Endothelial cell of umbilical vein (primary cell): ENCODE measurements around the gene PLOD2. TPM values are rescaled to one million over a fixed set of nuclear protein-coding genes. Genes with fewer than 3 reads are reported as not detected.

Source experiments
- BruUV-seq: library from RNA; stranded (reverse); fragments of 400-500 nt; replicated peaks from 2 replicates; lab custom pipeline; 2021; lab: Mats Ljungman, UMichigan
- CTCF ChIA-PET: fragments of 300-600, 350-600 bp; sonication (Branson Sonifier 250); formaldehyde crosslinking; loops from one replicate; lab custom pipeline; 2021; ENCODE audit warnings: antibody characterized with exemption, inconsistent platforms; lab: Charles Lee
- POLR2A ChIA-PET: fragments of 300-600, 350-600 bp; sonication (Branson Sonifier 250); formaldehyde crosslinking; loops from one replicate; lab custom pipeline; 2021; ENCODE audit warnings: antibody characterized with exemption, inconsistent platforms; lab: Charles Lee
- DNase-seq: peaks from one replicate; pipeline ENCODE4 v3.0.0-alpha.2; 2011; ENCODE audit warnings: low read depth, low spot score
- FAIRE-seq: peaks from 2 replicates; lab custom pipeline; 2011; peaks lifted over from hg19 to GRCh38; lab: Jason Lieb, UNC
- H2AFZ ChIP-seq: 2 replicates; pipeline ENCODE4 v1.6.0; 2012; ENCODE audit warnings: low read depth, low read length, control low read depth, inconsistent platforms
- H3K27ac ChIP-seq: 2 replicates; pipeline ENCODE4 v1.5.1; 2011; ENCODE audit warnings: low read depth, mild to moderate bottlenecking, control low read depth, low read length, moderate library complexity; ENCODE audit not compliant: insufficient read depth
- H3K27me3 ChIP-seq, 2 experiments: 2 replicates each; pipeline versions ENCODE4 v1.6.0 to v1.6.1; 2011; ENCODE audit warnings: low read length in 2 of 2, mixed read lengths in 1 of 2; ENCODE audit not compliant: control insufficient read depth in 2 of 2, insufficient read depth in 2 of 2
- H3K36me3 ChIP-seq, 2 experiments: 2 replicates in 1 of 2; 3 replicates in 1 of 2; pipeline ENCODE4 v1.5.1; 2011; ENCODE audit warnings: low read length in 2 of 2, mild to moderate bottlenecking in 1 of 2, moderate library complexity in 1 of 2; ENCODE audit not compliant: control insufficient read depth in 2 of 2, insufficient read depth in 2 of 2; ENCODE audit errors: extremely low read depth in 1 of 2
- H3K4me1 ChIP-seq: 3 replicates; pipeline ENCODE4 v1.5.1; 2011; ENCODE audit warnings: mild to moderate bottlenecking, low read length; ENCODE audit not compliant: control insufficient read depth, insufficient read depth; ENCODE audit errors: extremely low read depth
- H3K4me2 ChIP-seq: 2 replicates; pipeline ENCODE4 v1.6.1; 2011; ENCODE audit warnings: low read length, control low read depth, mixed read lengths; ENCODE audit not compliant: insufficient read depth
- H3K4me3 ChIP-seq, 3 experiments: fragments of 200-600 bp in 1 of 3; sonication (generic), shearing (Covaris generic) in 1 of 3; replicated peaks in 1 of 3; 2 replicates each; pipeline ENCODE4 v1.5.1; 2011 to 2016; ENCODE audit warnings: control low read depth in 3 of 3, low read length in 3 of 3, mild to moderate bottlenecking in 2 of 3, inconsistent platforms in 1 of 3, low read depth in 1 of 3, moderate library complexity in 1 of 3; ENCODE audit not compliant: insufficient read depth in 1 of 3
- H3K79me2 ChIP-seq: 2 replicates; pipeline ENCODE4 v1.6.0; 2012; ENCODE audit warnings: low read length, inconsistent platforms; ENCODE audit not compliant: control insufficient read depth, insufficient read depth
- H3K9ac ChIP-seq: replicated peaks from 2 replicates; pipeline ENCODE3; 2011; ENCODE audit warnings: low read length, control low read depth; ENCODE audit not compliant: insufficient read depth; ENCODE audit errors: extremely low read depth
- H3K9me1 ChIP-seq: replicated peaks from 3 replicates; pipeline ENCODE4 v1.6.0; 2011; ENCODE audit warnings: mild to moderate bottlenecking, low read length; ENCODE audit not compliant: control insufficient read depth, insufficient read depth; ENCODE audit errors: extremely low read depth
- H3K9me3 ChIP-seq: replicated peaks from 2 replicates; pipeline ENCODE4 v1.5.1; 2012; ENCODE audit warnings: low read length, inconsistent platforms; ENCODE audit not compliant: control insufficient read depth, insufficient read depth
- H4K20me1 ChIP-seq: replicated peaks from 2 replicates; pipeline ENCODE3; 2011; ENCODE audit warnings: mild to moderate bottlenecking, low read length; ENCODE audit not compliant: control insufficient read depth, insufficient read depth; ENCODE audit errors: extremely low read depth
- EZH2 ChIP-seq: IDR thresholded peaks from 2 replicates; pipeline ENCODE4 v1.6.1; 2012; ENCODE audit warnings: borderline replicate concordance, low read depth, mild to moderate bottlenecking, moderate library complexity, low read length, inconsistent platforms; ENCODE audit not compliant: severe bottlenecking
- FOS ChIP-seq: IDR thresholded peaks from 2 replicates; pipeline ENCODE4 v1.6.1; 2011; ENCODE audit warnings: mild to moderate bottlenecking, low read length, moderate library complexity, borderline replicate concordance; ENCODE audit not compliant: insufficient read depth
- GATA2 ChIP-seq: IDR thresholded peaks from 2 replicates; pipeline ENCODE4 v1.7.0; 2011; ENCODE audit warnings: low read depth, mild to moderate bottlenecking, moderate library complexity, mixed read lengths, low read length; ENCODE audit not compliant: insufficient read length, insufficient read depth
- JUN ChIP-seq: IDR thresholded peaks from 2 replicates; pipeline ENCODE4 v1.6.1; 2011; ENCODE audit warnings: borderline replicate concordance, low read depth; ENCODE audit not compliant: insufficient read length, insufficient read depth
- MYC ChIP-seq: IDR thresholded peaks from one replicate; pipeline ENCODE4 v1.6.1; 2011; ENCODE audit warnings: mild to moderate bottlenecking, low read depth, low read length
- POLR2A ChIP-seq: IDR thresholded peaks from 2 replicates; pipeline ENCODE4 v1.6.1; 2012; ENCODE audit warnings: low read depth, mild to moderate bottlenecking, control low read depth, low read length
- POLR2AphosphoS5 ChIP-seq: IDR thresholded peaks from 2 replicates; pipeline ENCODE4 v1.6.1; 2012; ENCODE audit warnings: low read depth, mild to moderate bottlenecking, control low read depth, low read length, moderate library complexity; ENCODE audit not compliant: insufficient read depth
- dilution Hi-C: fragments of 300-500 bp; cut with MboI; formaldehyde crosslinking; loops from one replicate; pipeline ENCODE4 v1.15.0; 2019; ENCODE audit warnings: low sequenced_read_pairs; ENCODE audit not compliant: extremely low pct_ligation_motif_present
- intact Hi-C: fragments of 100-400 bp; cut with micrococcal nuclease; formaldehyde crosslinking; loops from one replicate; pipeline ENCODE4 v1.10.0; 2022
- polyA plus RNA-seq, 4 experiments: library from polyadenylated mRNA; depleted of rRNA in 3 of 4; stranded (reverse) in 3 of 4; unstranded in 1 of 4; fragments of >200 nt; gene quantifications; 2 replicates each; pipeline versions ENCODE4 v1.2.1 to v1.2.3, GENCODE V29; 2011 to 2012; ENCODE audit warnings: missing spikeins in 1 of 4
- total RNA-seq: library from RNA; stranded (reverse); gene quantifications from 2 replicates; pipeline ENCODE4 v1.2.3, GENCODE V29; 2021
- TF ChIP-seq, protein P1 (sequence below): IDR thresholded peaks from 2 replicates; pipeline ENCODE4 v1.6.1; 2011; ENCODE audit not compliant: insufficient read depth, insufficient read length
- TF ChIP-seq, protein P2 (sequence below), 2 donors: IDR thresholded peaks; 1 replicate in 1 of 2; 2 replicates in 1 of 2; pipeline ENCODE4 v1.5.1; 2011; ENCODE audit warnings: low read length in 2 of 2, mild to moderate bottlenecking in 2 of 2, moderate library complexity in 2 of 2, control low read depth in 1 of 2, inconsistent platforms in 1 of 2, low read depth in 1 of 2; ENCODE audit not compliant: insufficient read depth in 1 of 2; ENCODE audit errors: extremely low read depth in 1 of 2

The PLOD2 gene
- total and polyA plus RNA-seq, 2 donors (not counting 3 experiments of a cell fraction or from before 2014, with no cell fraction given): 36.1 to 193 TPM

DNA sequence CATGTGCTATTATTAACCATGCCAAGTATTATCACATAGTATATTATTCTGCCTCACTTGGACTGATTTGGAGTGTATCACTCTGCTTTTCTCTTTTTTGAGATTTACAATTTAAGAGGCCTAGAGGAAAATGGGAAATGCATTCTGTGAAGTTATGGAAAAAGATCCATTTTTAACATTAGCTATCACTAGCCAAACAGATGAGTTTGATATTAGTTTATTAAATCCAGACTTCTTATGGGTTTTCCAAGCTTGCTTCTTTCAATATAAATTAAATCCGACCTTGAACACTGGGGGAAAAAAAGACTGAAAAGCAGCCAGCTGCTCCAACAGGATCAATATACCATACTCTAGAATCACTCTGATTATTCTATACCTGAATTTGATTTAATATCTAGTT is 30.1 kb upstream of the PLOD2 start:
- Histone ChIP-seq H3K9ac (no peak overlapping the region), H3K9me3 (no peaks in the 10 kb centered on the region), H3K9me1 (no peaks in the 10 kb centered on the region), H4K20me1 (no peaks in the 10 kb centered on the region), H3K4me2 (no peak overlapping the region), H3K79me2 (no peaks in the 10 kb centered on the region), H3K4me3 (no peak overlapping the region), H3K27me3 (no peaks in the 10 kb centered on the region), H2AFZ (no peak overlapping the region), H3K4me1 (peaks cover 33% of the 10 kb centered on the region), H3K36me3 (peaks cover 0 to 10% of the 10 kb centered on the region in 2 experiments), H3K27ac (no peak overlapping the region)
- dilution Hi-C loops: no loop called here
- FAIRE-seq (no peak), DNase-seq (no peak)
- intact Hi-C loops: no loop called here
- TF ChIP-seq FOS (no peak), EZH2 (no peak), MYC (no peak), POLR2AphosphoS5 (no peak), JUN (no peak), POLR2A (no peak), GATA2 (no peak)
- TF ChIP-seq, protein P1, sequence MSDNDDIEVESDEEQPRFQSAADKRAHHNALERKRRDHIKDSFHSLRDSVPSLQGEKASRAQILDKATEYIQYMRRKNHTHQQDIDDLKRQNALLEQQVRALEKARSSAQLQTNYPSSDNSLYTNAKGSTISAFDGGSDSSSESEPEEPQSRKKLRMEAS: no peak
- TF ChIP-seq, protein P2, sequence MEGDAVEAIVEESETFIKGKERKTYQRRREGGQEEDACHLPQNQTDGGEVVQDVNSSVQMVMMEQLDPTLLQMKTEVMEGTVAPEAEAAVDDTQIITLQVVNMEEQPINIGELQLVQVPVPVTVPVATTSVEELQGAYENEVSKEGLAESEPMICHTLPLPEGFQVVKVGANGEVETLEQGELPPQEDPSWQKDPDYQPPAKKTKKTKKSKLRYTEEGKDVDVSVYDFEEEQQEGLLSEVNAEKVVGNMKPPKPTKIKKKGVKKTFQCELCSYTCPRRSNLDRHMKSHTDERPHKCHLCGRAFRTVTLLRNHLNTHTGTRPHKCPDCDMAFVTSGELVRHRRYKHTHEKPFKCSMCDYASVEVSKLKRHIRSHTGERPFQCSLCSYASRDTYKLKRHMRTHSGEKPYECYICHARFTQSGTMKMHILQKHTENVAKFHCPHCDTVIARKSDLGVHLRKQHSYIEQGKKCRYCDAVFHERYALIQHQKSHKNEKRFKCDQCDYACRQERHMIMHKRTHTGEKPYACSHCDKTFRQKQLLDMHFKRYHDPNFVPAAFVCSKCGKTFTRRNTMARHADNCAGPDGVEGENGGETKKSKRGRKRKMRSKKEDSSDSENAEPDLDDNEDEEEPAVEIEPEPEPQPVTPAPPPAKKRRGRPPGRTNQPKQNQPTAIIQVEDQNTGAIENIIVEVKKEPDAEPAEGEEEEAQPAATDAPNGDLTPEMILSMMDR (IDR thresholded peaks at IDR 0.05; ENCODE audit: extremely low read depth in 1 of 2, insufficient read depth in 1 of 2, low read depth in 1 of 2, low read length in 2 of 2): no peak
- ChIA-PET POLR2A (no interaction called here), CTCF (interaction anchor here (1.0 to 5.1 kb wide), 8 partner anchors 10 to 447 kb away, joined by 3 to 347 read pairs (median 36); partner anchors contain the start of gene PLOD2)
- BruUV-seq: no TSS peak
